Right lung (tissue), 5 donors: Measurements from ENCODE around the gene BBS9. TPM values are rescaled to one million over a fixed set of nuclear protein-coding genes. Genes with fewer than 3 reads are reported as not detected.
A peak's percentile ranks its signal among the peaks of the same experiment; 100 is the strongest.
"Not testable (repeated sequence)": the region's sequence is repeated elsewhere in the genome, so short reads cannot be mapped to it uniquely, and the experiment has no call there.

Experiments
- DNase-seq, 2 donors: peaks; one replicate each; pipeline ENCODE4 v3.0.0-alpha.2; 2013
- polyA plus RNA-seq, 5 donors: library from polyadenylated mRNA; unstranded; fragments of 120-200 nt; gene quantifications; one replicate each; pipeline versions ENCODE4 v1.2.1 to v1.2.3, GENCODE V29; 2013; ENCODE audit warnings: inconsistent platforms in 1 of 5, low replicate concordance in 1 of 5; ENCODE audit not compliant: insufficient read length in 5 of 5, insufficient read depth in 1 of 5

BBS9 gene
- polyA plus RNA-seq, 5 donors: 13.8 to 22.8 (median 21.0) TPM

DNA sequence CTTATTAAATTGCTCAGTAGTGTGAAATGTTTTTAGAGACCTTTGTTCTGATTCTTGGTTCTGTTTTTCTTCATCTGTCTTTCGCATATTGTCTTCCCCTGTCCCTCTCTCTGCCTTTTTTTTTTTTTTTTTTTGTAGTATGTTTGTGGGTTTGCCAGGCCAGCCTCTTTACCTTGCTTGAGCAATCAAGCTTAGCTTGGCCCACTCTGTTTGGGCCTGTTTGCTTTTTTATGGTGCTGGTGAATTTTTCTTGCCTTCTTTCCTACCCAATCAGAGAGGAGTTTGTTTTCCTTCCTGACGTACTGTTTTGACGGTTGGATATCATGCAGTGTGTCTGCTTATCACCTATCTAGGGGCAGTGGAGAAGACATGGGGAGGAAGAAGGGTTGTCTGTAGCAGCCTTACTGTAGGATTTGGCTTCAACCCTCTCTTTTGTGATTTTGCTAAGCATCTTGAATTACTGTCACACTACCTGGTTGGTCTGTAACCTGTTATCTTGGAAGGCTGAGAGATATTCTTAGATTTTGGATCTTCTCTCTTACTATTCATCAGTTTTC, 64.0 kb downstream of the BBS9 start:
- no peak for DNase-seq

DNA sequence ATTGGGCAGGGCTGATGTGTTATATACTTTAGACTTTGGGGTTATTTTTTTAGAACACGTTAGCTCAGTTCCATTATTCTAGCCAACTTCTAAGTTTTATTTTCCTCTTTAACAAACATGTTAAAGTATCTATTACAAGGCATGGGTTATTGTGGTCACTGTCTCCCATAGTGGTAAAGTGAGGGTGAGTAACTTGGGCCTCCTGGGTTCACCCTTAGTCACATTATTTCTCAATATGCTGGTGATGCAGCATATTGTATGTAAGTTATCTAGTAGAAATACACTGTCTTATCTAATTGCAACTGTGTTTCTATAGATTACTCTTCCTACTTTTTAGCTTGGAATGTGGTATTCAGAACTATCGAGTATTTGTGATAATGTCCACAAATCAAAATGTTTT, 65.9 kb downstream of the BBS9 start:
- DNase-seq: no peak

GRCh38 chr7:33196221-33196620, 66.9 kb downstream of the BBS9 start:
- no peak for DNase-seq

DNA sequence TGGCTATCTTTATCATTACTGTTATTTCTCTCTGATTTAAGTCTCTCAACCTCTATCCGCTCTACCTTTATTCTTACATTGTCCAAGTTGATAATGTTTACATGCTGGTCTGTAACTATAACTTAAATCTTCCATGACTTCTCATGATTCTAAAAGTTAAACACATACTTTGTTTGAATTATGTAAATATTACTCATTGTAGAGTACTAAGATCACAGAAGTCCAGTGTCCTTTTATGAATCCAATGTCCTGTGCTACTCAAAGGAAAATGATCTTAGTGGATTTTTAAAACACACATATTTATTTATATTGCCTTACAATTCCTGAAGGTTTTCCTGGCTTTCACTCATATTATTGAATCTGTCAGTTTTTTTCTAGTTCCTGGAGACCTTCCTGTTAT, 70.9 kb downstream of the BBS9 start:
- no peak for DNase-seq

DNA sequence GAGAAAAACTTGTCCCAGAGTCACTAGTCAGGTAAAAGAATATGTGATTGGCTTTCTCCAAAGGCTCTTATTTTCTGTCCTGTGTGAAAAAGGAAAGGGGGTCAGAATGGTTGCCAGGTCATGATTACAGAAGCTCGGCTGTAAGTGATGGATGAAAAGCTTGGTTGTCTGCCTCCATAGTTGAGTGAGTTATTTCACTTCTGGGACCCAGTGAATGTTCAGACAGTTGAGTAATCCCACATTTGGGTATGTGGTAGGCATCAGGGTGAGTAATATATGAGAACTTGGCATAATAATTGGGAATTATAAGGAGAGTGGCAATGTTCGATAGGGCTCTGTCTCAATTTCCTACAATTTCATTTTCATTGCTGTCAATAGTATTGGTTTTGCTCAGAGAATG, 72.5 kb downstream of the BBS9 start:
- DNase-seq: no peak

GRCh38 chr7:33210958-33211357, 81.6 kb downstream of the BBS9 start:
- DNase-seq: no peak

GRCh38 chr7:33212144-33212543, 82.8 kb downstream of the BBS9 start:
- DNase-seq: no peak

DNA sequence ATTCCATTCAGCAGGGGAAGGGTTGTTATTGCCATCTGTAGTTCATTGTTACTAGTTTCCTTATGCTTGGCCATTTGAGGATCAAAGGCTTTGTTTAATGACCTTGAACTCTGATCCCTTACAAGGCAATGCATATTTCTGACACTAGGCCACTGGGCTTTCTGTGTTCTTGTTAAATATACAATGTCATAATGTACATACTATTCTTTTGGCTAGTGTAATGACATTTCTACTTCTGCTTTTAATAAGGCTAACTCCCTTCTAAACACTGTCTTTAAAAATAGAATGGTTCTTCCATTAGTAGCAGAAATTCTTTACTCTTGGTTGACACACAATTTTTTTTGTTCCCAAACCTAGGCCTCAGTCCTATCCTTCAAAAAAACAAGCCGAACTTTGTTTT, 86.6 kb downstream of the BBS9 start:
- no peak for DNase-seq

DNA sequence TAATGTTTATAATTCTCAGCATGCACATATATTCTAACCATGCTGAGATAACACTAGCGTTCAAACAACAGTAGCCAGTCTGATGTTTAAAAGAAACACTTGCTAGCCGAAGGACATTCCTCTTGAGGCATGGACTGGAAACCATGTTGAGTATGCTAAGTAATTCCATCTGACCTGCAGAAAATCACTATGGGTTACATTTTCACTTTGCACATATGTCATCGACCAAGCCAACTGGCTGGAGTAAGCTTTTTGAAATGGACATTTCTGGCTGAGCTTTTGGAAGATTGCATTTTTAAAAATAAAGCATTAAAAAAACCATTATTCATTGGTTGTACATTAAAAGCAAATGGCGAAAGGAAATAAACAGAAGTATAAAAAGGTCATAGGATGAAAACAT, 88.2 kb downstream of the BBS9 start:
- DNase-seq: no peak

DNA sequence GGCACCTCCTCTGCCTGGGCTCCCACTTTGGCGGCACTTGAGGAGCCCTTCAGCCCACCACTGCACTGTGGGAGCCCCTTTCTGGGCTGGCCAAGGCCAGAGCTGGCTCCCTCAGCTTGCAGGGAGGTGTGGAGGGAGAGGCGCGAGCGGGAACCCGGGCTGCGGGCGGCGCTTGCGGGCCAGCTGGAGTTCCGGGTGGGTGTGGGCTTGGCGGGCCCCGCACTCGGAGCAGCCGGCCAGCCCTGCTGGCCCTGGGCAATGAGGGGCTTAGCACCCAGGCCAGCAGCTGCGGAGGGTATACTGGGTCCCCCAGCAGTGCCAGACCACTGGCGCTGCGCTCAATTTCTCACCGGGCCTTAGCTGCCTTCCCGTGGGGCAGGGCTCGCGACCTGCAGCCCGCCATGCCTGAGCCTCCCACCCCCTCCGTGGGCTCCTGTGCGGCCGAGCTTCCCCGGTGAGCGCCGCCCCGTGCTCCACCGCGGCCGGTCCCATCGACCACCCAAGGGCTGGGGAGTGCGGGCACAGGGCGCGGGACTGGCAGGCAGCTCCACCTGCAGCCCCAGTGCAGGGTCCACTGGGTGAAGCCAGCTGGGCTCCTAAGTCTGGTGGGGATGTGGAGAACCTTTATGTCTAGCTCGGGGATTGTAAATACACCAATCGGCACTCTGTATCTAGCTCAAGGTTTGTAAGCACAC, 89.6 kb downstream of the BBS9 start:
- DNase-seq: not testable (repeated sequence)

DNA sequence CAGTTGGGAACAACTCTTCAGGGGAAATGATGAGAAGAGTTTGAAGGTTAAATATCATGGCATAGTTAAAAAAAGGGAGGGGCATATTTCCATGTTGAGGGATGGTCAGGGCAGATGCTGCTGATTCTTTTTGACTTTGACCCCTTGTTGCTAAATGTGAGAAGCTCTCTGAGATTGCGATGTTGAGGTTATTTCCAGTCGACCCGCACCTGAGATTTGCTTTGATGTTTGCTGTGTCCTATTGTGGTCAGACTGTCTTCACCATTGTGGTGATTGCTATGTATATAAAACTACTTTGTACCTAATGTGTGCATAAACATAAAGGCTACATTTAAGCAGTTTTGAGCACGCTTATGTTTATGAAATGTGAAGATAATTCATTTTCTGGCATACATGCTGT, 90.9 kb downstream of the BBS9 start:
- DNase-seq: no peak

GRCh38 chr7:33221390-33221789, 92.0 kb downstream of the BBS9 start:
- no peak for DNase-seq

GRCh38 chr7:33232632-33233145, 103.3 kb downstream of the BBS9 start:
- DNase-seq: no peak

GRCh38 chr7:33233659-33234058, 104.3 kb downstream of the BBS9 start:
- DNase-seq: no peak

DNA sequence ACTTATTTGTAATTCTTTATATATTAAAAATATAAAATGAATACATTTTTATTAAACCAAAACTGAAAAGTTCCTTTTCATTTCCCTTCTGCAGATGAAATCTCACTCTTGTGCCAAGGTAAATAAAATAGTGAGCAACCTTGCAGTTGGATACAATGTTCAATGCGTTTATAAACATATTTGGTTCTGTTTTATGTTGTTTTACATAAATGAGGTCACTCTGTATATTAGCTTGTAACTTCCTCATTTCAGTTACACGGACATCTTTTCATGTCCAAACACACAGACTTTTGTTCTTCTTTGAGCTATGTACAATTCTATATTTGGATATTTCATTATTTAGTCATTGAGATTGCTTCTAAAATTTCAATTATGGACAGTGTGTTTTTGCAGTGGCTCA, 107.7 kb downstream of the BBS9 start:
- DNase-seq: no peak

- peak; percentile 45 to 56 for DNase-seq
Measured at GRCh38 chr7:33243319-33243881, 114.0 kb downstream of the BBS9 start.

DNA sequence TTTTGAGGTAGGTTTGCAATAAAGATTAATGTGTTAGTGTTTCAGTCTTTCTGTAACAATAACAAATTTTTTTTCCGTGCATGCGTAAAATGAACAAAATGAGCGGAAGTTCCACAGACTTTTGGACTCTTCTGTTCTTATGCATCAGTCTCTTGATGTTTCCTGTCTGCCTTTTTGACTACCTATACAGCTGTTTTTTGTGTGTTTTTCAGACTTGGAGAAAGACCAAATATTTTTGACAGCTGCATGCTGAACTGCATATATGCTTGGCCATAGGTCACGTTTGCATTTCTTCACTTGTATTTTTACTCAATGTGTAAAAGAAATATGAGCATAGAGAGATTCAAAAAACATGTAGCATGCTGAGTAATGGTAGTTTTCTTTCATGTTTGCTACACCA, 119.3 kb downstream of the BBS9 start:
- peak in 1 of 2 donors; percentile 8 for DNase-seq

DNA sequence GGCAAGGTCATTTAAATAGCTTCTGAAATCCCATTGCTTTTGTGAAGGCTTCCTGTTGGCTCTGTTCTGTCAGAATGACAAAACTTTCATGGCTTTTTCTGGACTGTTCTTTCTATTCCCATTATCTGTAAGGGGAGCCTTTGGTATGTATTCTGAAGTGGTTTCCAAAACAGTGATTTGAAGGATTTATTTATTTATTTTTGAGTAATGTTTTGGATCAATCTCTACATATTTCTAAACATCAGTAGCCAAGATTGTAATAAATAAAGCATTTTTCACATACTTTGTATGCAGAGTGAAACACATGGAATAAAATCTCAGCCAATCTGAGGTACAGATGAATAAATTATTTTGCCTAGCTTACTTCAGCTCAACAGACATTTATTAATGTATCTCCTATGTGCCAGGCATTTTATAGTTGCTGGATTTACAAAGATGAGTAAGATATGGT, 121.1 kb downstream of the BBS9 start:
- peak in 1 of 2 donors; percentile 12 for DNase-seq

GRCh38 chr7:33251301-33251700, 121.9 kb downstream of the BBS9 start:
- DNase-seq: no peak

- DNase-seq: peak in 1 of 2 donors; percentile 12
Measured at GRCh38 chr7:33258491-33258951, 129.2 kb downstream of the BBS9 start.

DNA sequence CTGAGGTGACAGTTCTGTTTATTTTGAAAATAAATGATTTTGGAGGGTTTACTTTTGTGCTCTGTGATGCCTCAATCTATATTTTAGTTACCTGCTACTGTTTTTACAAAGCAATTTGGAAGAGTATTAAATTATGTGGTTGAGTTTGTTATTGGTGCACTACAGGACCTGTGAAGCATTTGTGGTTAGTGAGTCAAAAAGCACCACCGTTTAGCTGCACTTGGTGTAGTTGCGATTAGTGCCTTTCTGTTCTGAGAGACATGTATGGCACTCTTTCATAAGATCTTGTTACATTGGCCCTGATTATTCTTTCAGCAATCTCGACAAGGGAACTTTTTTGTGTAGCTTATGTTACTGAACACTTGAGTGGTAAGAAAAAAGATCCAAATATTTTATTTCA, 132.2 kb downstream of the BBS9 start:
- no peak for DNase-seq

- DNase-seq: no peak
Measured at GRCh38 chr7:33262476-33262875, 133.1 kb downstream of the BBS9 start.

DNA sequence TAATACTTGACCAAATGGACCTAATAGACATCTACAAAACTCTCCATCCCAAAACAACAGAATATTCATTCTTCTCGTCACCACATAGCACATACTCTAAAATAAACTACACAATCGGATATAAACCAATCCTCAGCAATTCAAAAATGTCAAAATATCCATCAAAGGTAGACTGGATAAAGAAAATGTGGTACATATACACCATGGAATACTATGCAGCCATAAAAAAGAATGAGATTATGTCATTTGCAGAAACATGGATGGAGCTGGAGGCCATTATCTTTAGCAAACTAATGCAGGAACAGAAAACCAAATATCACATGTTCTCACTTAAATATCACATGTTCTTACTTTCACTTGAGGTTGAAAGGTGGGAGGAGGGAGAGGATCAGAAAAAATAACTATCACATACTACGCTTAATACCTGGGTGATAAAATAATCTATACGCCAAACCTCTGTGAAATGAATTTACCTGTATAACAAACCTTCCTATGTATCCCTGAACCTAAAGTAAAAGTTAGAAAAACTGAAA, 142.5 kb downstream of the BBS9 start:
- DNase-seq: not testable (repeated sequence)
